Lower leg skin (tissue), 3 donors: ENCODE data around the gene METTL13.

ENCODE experiments used
- POLR2A ChIP-seq, 2 donors: fragments of 450-650 bp; IDR thresholded peaks; one replicate each; pipeline ENCODE4 v1.6.1; 2016 to 2017; ENCODE audit warnings: antibody characterized with exemption in 2 of 2, mild to moderate bottlenecking in 1 of 2, moderate library complexity in 1 of 2
- TF ChIP-seq, protein P1 (sequence below), 3 donors: fragments of 450-650 bp; IDR thresholded peaks; one replicate each; pipeline ENCODE4 v1.5.1; 2016; ENCODE audit warnings: antibody characterized with exemption in 3 of 3, mild to moderate bottlenecking in 3 of 3, moderate library complexity in 2 of 3

- TF ChIP-seq, protein P1, sequence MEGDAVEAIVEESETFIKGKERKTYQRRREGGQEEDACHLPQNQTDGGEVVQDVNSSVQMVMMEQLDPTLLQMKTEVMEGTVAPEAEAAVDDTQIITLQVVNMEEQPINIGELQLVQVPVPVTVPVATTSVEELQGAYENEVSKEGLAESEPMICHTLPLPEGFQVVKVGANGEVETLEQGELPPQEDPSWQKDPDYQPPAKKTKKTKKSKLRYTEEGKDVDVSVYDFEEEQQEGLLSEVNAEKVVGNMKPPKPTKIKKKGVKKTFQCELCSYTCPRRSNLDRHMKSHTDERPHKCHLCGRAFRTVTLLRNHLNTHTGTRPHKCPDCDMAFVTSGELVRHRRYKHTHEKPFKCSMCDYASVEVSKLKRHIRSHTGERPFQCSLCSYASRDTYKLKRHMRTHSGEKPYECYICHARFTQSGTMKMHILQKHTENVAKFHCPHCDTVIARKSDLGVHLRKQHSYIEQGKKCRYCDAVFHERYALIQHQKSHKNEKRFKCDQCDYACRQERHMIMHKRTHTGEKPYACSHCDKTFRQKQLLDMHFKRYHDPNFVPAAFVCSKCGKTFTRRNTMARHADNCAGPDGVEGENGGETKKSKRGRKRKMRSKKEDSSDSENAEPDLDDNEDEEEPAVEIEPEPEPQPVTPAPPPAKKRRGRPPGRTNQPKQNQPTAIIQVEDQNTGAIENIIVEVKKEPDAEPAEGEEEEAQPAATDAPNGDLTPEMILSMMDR (IDR thresholded peaks at IDR 0.05): no peak
- no peak for TF ChIP-seq POLR2A (IDR thresholded peaks at IDR 0.05)
Measured at GRCh38 chr1:171845998-171846397, 64.5 kb downstream of the METTL13 start.
